ENCODE results near the gene ANXA3. TPM values are rescaled to one million over a fixed set of nuclear protein-coding genes. Genes with fewer than 3 reads are reported as not detected.
A peak's percentile ranks its signal among the peaks of the same experiment; 100 is the strongest.
"Not testable (repeated sequence)": the region's sequence is repeated elsewhere in the genome, so short reads cannot be mapped to it uniquely, and the experiment has no call there.

The ANXA3 gene
- total RNA-seq, 2 donors from 2014 or later: not detected

- no peaks in the 10 kb centered on the region for H3K4me1 Mint-ChIP-seq
- no peak overlapping the region for H3K4me3 Mint-ChIP-seq
- ATAC-seq (replicated peaks): no peak
- H3K27me3 Mint-ChIP-seq: peaks cover 12% of the 10 kb centered on the region
- peaks cover 3% of the 10 kb centered on the region for H3K9me3 Mint-ChIP-seq
- H3K36me3 Mint-ChIP-seq (ENCODE audit: low read depth): no peaks in the 10 kb centered on the region
- no peak overlapping the region for H3K27ac Mint-ChIP-seq
Measured at GRCh38 chr4:78527555-78527954, 24.0 kb upstream of the ANXA3 start.

- H3K27me3 Mint-ChIP-seq: peaks cover 15% of the 10 kb centered on the region
- H3K4me1 Mint-ChIP-seq: no peaks in the 10 kb centered on the region
- H3K4me3 Mint-ChIP-seq: no peak overlapping the region
- no peak overlapping the region for H3K27ac Mint-ChIP-seq
- H3K36me3 Mint-ChIP-seq (ENCODE audit: low read depth): no peaks in the 10 kb centered on the region
- H3K9me3 Mint-ChIP-seq: peaks cover 3% of the 10 kb centered on the region
- ATAC-seq (replicated peaks): no peak
Measured at GRCh38 chr4:78528327-78528726, 23.2 kb upstream of the ANXA3 start.

- H3K27ac Mint-ChIP-seq: no peak overlapping the region
- H3K36me3 Mint-ChIP-seq (ENCODE audit: low read depth): no peaks in the 10 kb centered on the region
- peaks cover 3% of the 10 kb centered on the region for H3K9me3 Mint-ChIP-seq
- H3K4me3 Mint-ChIP-seq: no peak overlapping the region
- peaks cover 14% of the 10 kb centered on the region for H3K27me3 Mint-ChIP-seq
- H3K4me1 Mint-ChIP-seq: no peaks in the 10 kb centered on the region
- ATAC-seq (replicated peaks): no peak
Measured at GRCh38 chr4:78529569-78530209, 21.9 kb upstream of the ANXA3 start.

- no peak overlapping the region for H3K4me3 Mint-ChIP-seq
- ATAC-seq (replicated peaks): no peak
- peaks cover 19% of the 10 kb centered on the region for H3K27me3 Mint-ChIP-seq
- H3K36me3 Mint-ChIP-seq (ENCODE audit: low read depth): no peaks in the 10 kb centered on the region
- H3K9me3 Mint-ChIP-seq: peaks cover 3% of the 10 kb centered on the region
- no peaks in the 10 kb centered on the region for H3K4me1 Mint-ChIP-seq
- H3K27ac Mint-ChIP-seq: no peak overlapping the region
Measured at GRCh38 chr4:78532046-78532445, 19.5 kb upstream of the ANXA3 start.

GRCh38 chr4:78533854-78534253 lies 17.7 kb upstream of the ANXA3 start:
- Mint-ChIP-seq H3K36me3 (ENCODE audit: low read depth) (no peaks in the 10 kb centered on the region), H3K27me3 (peaks cover 22% of the 10 kb centered on the region), H3K4me1 (no peaks in the 10 kb centered on the region), H3K9me3 (peaks cover 3% of the 10 kb centered on the region), H3K27ac (no peak overlapping the region), H3K4me3 (no peak overlapping the region)
- no peak for ATAC-seq (replicated peaks)

- Mint-ChIP-seq H3K27me3 (peaks cover 22% of the 10 kb centered on the region), H3K27ac (no peak overlapping the region), H3K9me3 (peaks cover 3% of the 10 kb centered on the region), H3K4me3 (no peak overlapping the region), H3K4me1 (no peaks in the 10 kb centered on the region), H3K36me3 (ENCODE audit: low read depth) (no peaks in the 10 kb centered on the region)
- ATAC-seq (replicated peaks): no peak
Measured at GRCh38 chr4:78534286-78534955, 17.1 kb upstream of the ANXA3 start.

- Mint-ChIP-seq H3K27ac (no peak overlapping the region), H3K27me3 (peaks cover 19% of the 10 kb centered on the region), H3K36me3 (ENCODE audit: low read depth) (no peaks in the 10 kb centered on the region), H3K4me3 (no peak overlapping the region), H3K9me3 (peaks cover 3% of the 10 kb centered on the region), H3K4me1 (no peaks in the 10 kb centered on the region)
- no peak for ATAC-seq (replicated peaks)
Measured at GRCh38 chr4:78542373-78542772, 9.2 kb upstream of the ANXA3 start.

GRCh38 chr4:78543424-78544125 lies 8.0 kb upstream of the ANXA3 start:
- H3K27ac Mint-ChIP-seq: no peak overlapping the region
- no peaks in the 10 kb centered on the region for H3K36me3 Mint-ChIP-seq (ENCODE audit: low read depth)
- peaks cover 3% of the 10 kb centered on the region for H3K9me3 Mint-ChIP-seq
- no peak overlapping the region for H3K4me3 Mint-ChIP-seq
- peaks cover 16% of the 10 kb centered on the region for H3K27me3 Mint-ChIP-seq
- ATAC-seq (replicated peaks): peak; percentile 37
- H3K4me1 Mint-ChIP-seq: no peaks in the 10 kb centered on the region

GRCh38 chr4:78544678-78545077 lies 6.9 kb upstream of the ANXA3 start:
- Mint-ChIP-seq H3K27ac (no peak overlapping the region), H3K27me3 (peaks cover 17% of the 10 kb centered on the region), H3K9me3 (peaks cover 3% of the 10 kb centered on the region), H3K36me3 (ENCODE audit: low read depth) (no peaks in the 10 kb centered on the region), H3K4me1 (no peaks in the 10 kb centered on the region), H3K4me3 (no peak overlapping the region)
- ATAC-seq (replicated peaks): no peak

GRCh38 chr4:78545275-78546246 lies 6.0 kb upstream of the ANXA3 start:
- Mint-ChIP-seq H3K9me3 (peaks cover 3% of the 10 kb centered on the region), H3K27me3 (peaks cover 26% of the 10 kb centered on the region), H3K4me1 (no peaks in the 10 kb centered on the region), H3K4me3 (no peak overlapping the region), H3K27ac (no peak overlapping the region), H3K36me3 (ENCODE audit: low read depth) (no peaks in the 10 kb centered on the region)
- no peak for ATAC-seq (replicated peaks)

GRCh38 chr4:78547899-78548298 lies 3.7 kb upstream of the ANXA3 start:
- ATAC-seq (replicated peaks); H3K36me3 Mint-ChIP-seq (ENCODE audit: low read depth); H3K4me3 Mint-ChIP-seq; H3K27ac Mint-ChIP-seq; H3K4me1 Mint-ChIP-seq; H3K9me3 Mint-ChIP-seq: not testable (repeated sequence)
- peaks cover 32% of the 10 kb centered on the region for H3K27me3 Mint-ChIP-seq

- ATAC-seq (replicated peaks); H3K27ac Mint-ChIP-seq; H3K4me1 Mint-ChIP-seq; H3K4me3 Mint-ChIP-seq; H3K36me3 Mint-ChIP-seq (ENCODE audit: low read depth); H3K9me3 Mint-ChIP-seq: not testable (repeated sequence)
- H3K27me3 Mint-ChIP-seq: peaks cover 38% of the 10 kb centered on the region
Measured at GRCh38 chr4:78548889-78549288, 2.7 kb upstream of the ANXA3 start.

GRCh38 chr4:78552389-78553042 lies 946 bp downstream of the ANXA3 start:
- no peak overlapping the region for H3K27ac Mint-ChIP-seq
- peaks cover 49% of the 10 kb centered on the region for H3K27me3 Mint-ChIP-seq
- no peak for ATAC-seq (replicated peaks)
- H3K9me3 Mint-ChIP-seq: no peaks in the 10 kb centered on the region
- peaks cover 5% of the 10 kb centered on the region for H3K4me1 Mint-ChIP-seq
- no peak overlapping the region for H3K4me3 Mint-ChIP-seq
- no peaks in the 10 kb centered on the region for H3K36me3 Mint-ChIP-seq (ENCODE audit: low read depth)

GRCh38 chr4:78553043-78553396 lies 1.4 kb downstream of the ANXA3 start:
- H3K9me3 Mint-ChIP-seq: no peaks in the 10 kb centered on the region
- no peak for ATAC-seq (replicated peaks)
- H3K4me3 Mint-ChIP-seq: no peak overlapping the region
- H3K27me3 Mint-ChIP-seq: peaks cover 49% of the 10 kb centered on the region
- no peak overlapping the region for H3K27ac Mint-ChIP-seq
- H3K36me3 Mint-ChIP-seq (ENCODE audit: low read depth): no peaks in the 10 kb centered on the region
- peaks cover 5% of the 10 kb centered on the region for H3K4me1 Mint-ChIP-seq

Data from activated T-helper 17 cell treated with anti-CD3 and anti-CD28 coated beads, Interleukin-2, amount 50 U/mL, for 72 hours (primary cell).